K562 (cell line): ENCODE data around the gene OPA1. TPM values are rescaled to one million over a fixed set of nuclear protein-coding genes. Genes with fewer than 3 reads are reported as not detected.

Experiments
- ASH1L ChIP-seq: fragments of 450-650 bp; IDR thresholded peaks from 2 replicates; pipeline ENCODE4 v1.6.1; 2018; ENCODE audit warnings: borderline replicate concordance, mild to moderate bottlenecking, low read depth; ENCODE audit not compliant: partially characterized antibody
- BRD9 ChIP-seq: fragments of 450-650 bp; IDR thresholded peaks from 2 replicates; pipeline ENCODE4 v1.6.1; 2018; ENCODE audit warnings: low read depth; ENCODE audit not compliant: partially characterized antibody
- CREB1 ChIP-seq, 2 experiments: sonication (generic) in 1 of 2; formaldehyde crosslinking in 1 of 2; IDR thresholded peaks; 2 replicates each; pipeline versions ENCODE4 v1.6.1 to v1.8.0; 2012 to 2022; ENCODE audit warnings: inconsistent platforms in 1 of 2, mild to moderate bottlenecking in 1 of 2, missing genetic modification reagents in 1 of 2, moderate library complexity in 1 of 2
- CXXC5 ChIP-seq: fragments of 250-450 bp; sonication (Bioruptor Pico); IDR thresholded peaks from 2 replicates; pipeline ENCODE4 v1.8.0; 2022; ENCODE audit warnings: inconsistent platforms, mild to moderate bottlenecking, moderate library complexity
- FOXJ2 ChIP-seq: fragments of 200-800 bp; sonication (Bioruptor generic); IDR thresholded peaks from 2 replicates; pipeline ENCODE4 v1.6.1; 2016; ENCODE audit warnings: missing genetic modification characterization, missing compliant biosample characterization
- GATAD2A ChIP-seq: fragments of 450-650 bp; IDR thresholded peaks from 2 replicates; pipeline ENCODE4 v1.6.1; 2017
- GTF2A2 ChIP-seq: IDR thresholded peaks from 2 replicates; pipeline ENCODE4 v1.6.1; 2016; ENCODE audit warnings: mild to moderate bottlenecking, missing genetic modification characterization, missing compliant biosample characterization
- IFI16 ChIP-seq: fragments of 250-450 bp; sonication (Bioruptor Pico); IDR thresholded peaks from 2 replicates; pipeline ENCODE4 v2.1.2; 2022; ENCODE audit warnings: mild to moderate bottlenecking, inconsistent platforms
- ILF3 ChIP-seq: fragments of 450-650 bp; IDR thresholded peaks from 2 replicates; pipeline ENCODE4 v1.6.1; 2018; ENCODE audit warnings: antibody characterized with exemption, mild to moderate bottlenecking, moderate library complexity, borderline replicate concordance
- KLF16 ChIP-seq: IDR thresholded peaks from 2 replicates; pipeline ENCODE4 v1.6.1; 2016; ENCODE audit warnings: antibody characterized with exemption
- LEF1 ChIP-seq: fragments of 450-650 bp; IDR thresholded peaks from 2 replicates; pipeline ENCODE4 v1.6.1; 2016; ENCODE audit warnings: mild to moderate bottlenecking
- MTF1 ChIP-seq: fragments of 250-450 bp; sonication (Bioruptor Pico); IDR thresholded peaks from 2 replicates; pipeline ENCODE4 v1.9.0; 2021; ENCODE audit warnings: moderate library complexity, mild to moderate bottlenecking, inconsistent platforms, borderline replicate concordance
- NCOA1 ChIP-seq: fragments of 450-650 bp; IDR thresholded peaks from 2 replicates; pipeline ENCODE4 v1.6.1; 2016; ENCODE audit warnings: low read depth
- PHF20 ChIP-seq: fragments of 450-650 bp; IDR thresholded peaks from 2 replicates; pipeline ENCODE4 v1.6.1; 2018; ENCODE audit not compliant: partially characterized antibody
- POLR3G ChIP-seq: IDR thresholded peaks from 2 replicates; pipeline ENCODE4 v1.6.1; 2011; ENCODE audit not compliant: insufficient read length, insufficient replicate concordance; ENCODE audit errors: extremely low read depth
- RCOR1 ChIP-seq, 2 experiments: IDR thresholded peaks; 2 replicates each; pipeline ENCODE4 v1.6.1; 2012; ENCODE audit warnings: low read depth in 2 of 2, low read length in 2 of 2, borderline replicate concordance in 1 of 2, improper control_type of control experiment in 1 of 2
- RFX7 ChIP-seq: fragments of 250-450 bp; sonication (Bioruptor Pico); IDR thresholded peaks from 2 replicates; pipeline ENCODE4 v1.5.1; 2021; ENCODE audit warnings: mild to moderate bottlenecking
- SPI1 ChIP-seq: IDR thresholded peaks from 2 replicates; pipeline ENCODE4 v1.6.1; 2011; ENCODE audit warnings: low read depth, low read length, control low read depth, borderline replicate concordance
- SREBF2 ChIP-seq: sonication (generic); formaldehyde crosslinking; IDR thresholded peaks from 2 replicates; pipeline ENCODE4 v1.4.0; 2020; ENCODE audit warnings: mild to moderate bottlenecking, missing genetic modification reagents
- TBP ChIP-seq: optimal IDR thresholded peaks from 2 replicates; pipeline ENCODE3; 2011; ENCODE audit warnings: low read depth, low read length, improper control_type of control experiment
- TFAM ChIP-seq: fragments of 250-450 bp; sonication (Bioruptor Pico); conservative IDR thresholded peaks from 2 replicates; pipeline ENCODE4 v1.5.0; 2021; ENCODE audit warnings: mild to moderate bottlenecking, moderate library complexity
- YY1 ChIP-seq, 3 experiments: IDR thresholded peaks; 2 replicates each; pipeline ENCODE4 v1.6.1; 2011; ENCODE audit warnings: low read length in 2 of 3, mild to moderate bottlenecking in 2 of 3, moderate library complexity in 2 of 3, borderline replicate concordance in 1 of 3, control low read depth in 1 of 3, low read depth in 1 of 3; ENCODE audit not compliant: insufficient read depth in 3 of 3, insufficient replicate concordance in 2 of 3, control insufficient read depth in 1 of 3, insufficient read length in 1 of 3; ENCODE audit errors: extremely low read depth in 1 of 3
- ZBTB2 ChIP-seq: fragments of 450-650 bp; IDR thresholded peaks from 2 replicates; pipeline ENCODE4 v1.6.1; 2016; ENCODE audit warnings: antibody characterized with exemption
- ZNF507 ChIP-seq: conservative IDR thresholded peaks from 2 replicates; pipeline ENCODE4 v1.6.1; 2017; ENCODE audit warnings: missing genetic modification characterization, missing compliant biosample characterization
- polyA plus RNA-seq, 8 experiments: library from polyadenylated mRNA; depleted of rRNA in 4 of 8; stranded (reverse) in 5 of 8; unstranded in 3 of 8; fragments of >200 nt; fragmentation: Nextera tagmentation in 2 of 8; fragmentation: Illumina TruSeq in 1 of 8; extraction: Ambion mirVana in 2 of 8; extraction: Trizol in 1 of 8; gene quantifications; 2 replicates each; pipeline versions ENCODE4 v1.2.1 to v1.2.3, GENCODE V29; 2011 to 2014; ENCODE audit warnings: inconsistent platforms in 1 of 8, missing spikeins in 1 of 8
- total RNA-seq, 7 experiments: library from RNA; depleted of rRNA in 6 of 7; stranded (reverse); fragments of >200 nt in 6 of 7; fragmentation: Illumina TruSeq in 2 of 7; extraction: Trizol in 2 of 7; gene quantifications; 2 replicates each; pipeline versions ENCODE4 v1.2.1 to v1.2.3, GENCODE V29; 2011 to 2021; ENCODE audit warnings: low replicate concordance in 1 of 7
- TF ChIP-seq, protein P1 (sequence below): fragments of 250-450 bp; sonication (Bioruptor Pico); IDR thresholded peaks from 2 replicates; pipeline ENCODE4 v1.5.0; 2021

OPA1 gene
- total and polyA plus RNA-seq, 9 of the 15 experiments (the other 6 are each of a cell fraction or from before 2014, with no cell fraction given) = 19.7 to 127 (median 94.7) TPM

DNA sequence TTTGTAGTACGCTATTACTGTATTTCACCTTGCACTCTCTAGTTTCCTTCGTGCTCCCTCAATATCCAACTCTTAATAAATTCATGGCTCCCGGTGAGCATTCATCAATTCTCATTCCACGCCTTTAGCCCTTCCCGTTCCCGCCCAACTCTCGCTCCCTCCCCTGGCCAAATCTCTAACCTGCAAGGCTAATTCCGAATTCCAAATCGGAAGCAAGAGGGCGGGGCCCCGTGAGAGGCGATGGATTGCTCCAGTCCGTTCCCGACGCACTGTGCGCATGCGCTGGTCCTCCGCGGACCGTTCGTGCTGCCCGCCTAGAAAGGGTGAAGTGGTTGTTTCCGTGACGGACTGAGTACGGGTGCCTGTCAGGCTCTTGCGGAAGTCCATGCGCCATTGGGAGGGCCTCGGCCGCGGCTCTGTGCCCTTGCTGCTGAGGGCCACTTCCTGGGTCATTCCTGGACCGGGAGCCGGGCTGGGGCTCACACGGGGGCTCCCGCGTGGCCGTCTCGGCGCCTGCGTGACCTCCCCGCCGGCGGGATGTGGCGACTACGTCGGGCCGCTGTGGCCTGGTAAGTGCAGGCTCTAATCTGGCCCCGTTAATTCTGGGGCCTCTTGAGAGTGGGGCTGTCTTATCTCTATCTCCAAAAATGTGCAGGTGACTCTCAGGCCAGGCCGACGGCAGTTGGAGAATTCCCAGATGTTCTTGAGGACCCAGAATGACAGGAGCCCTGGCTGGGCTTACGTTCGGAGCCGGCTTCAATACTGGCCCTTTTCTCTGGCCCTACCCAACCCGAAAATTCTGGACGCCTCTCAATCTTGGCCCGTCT lies at the start of gene OPA1 (continued):
- peak; percentile 55 for TF ChIP-seq SPI1
- peak; percentile 93 for TF ChIP-seq FOXJ2 (tag)
- peak; percentile 98 for TF ChIP-seq ZBTB2
- no peak for TF ChIP-seq RFX7 (CRISPR knock-in tag)
- TF ChIP-seq POLR3G = no peak
- peak; percentile 75 for TF ChIP-seq TBP
- TF ChIP-seq LEF1 = 0 out of 2 replicates have a peak, but pooled peaks have one; percentile 28
- TF ChIP-seq GATAD2A = 0 out of 2 replicates have a peak, but pooled peaks have one; percentile 13
- no peak for TF ChIP-seq SREBF2
- peak in 2 of 3 experiments; percentile 89 to 92 for TF ChIP-seq YY1 (IDR thresholded peaks at IDR 0.05; ENCODE audit: borderline replicate concordance in 1 of 3, control insufficient read depth in 1 of 3, extremely low read depth in 1 of 3, insufficient read depth in 3 of 3, insufficient read length in 1 of 3, insufficient replicate concordance in 2 of 3, low read depth in 1 of 3, low read length in 2 of 3)
- no peak for TF ChIP-seq ILF3
- no peak for TF ChIP-seq BRD9
- no peak for TF ChIP-seq GTF2A2 (tag)
- TF ChIP-seq CXXC5 (CRISPR knock-in tag) = peak; percentile 91
- no peak for TF ChIP-seq TFAM (CRISPR knock-in tag)
- no peak for TF ChIP-seq ASH1L
- TF ChIP-seq, protein P1, sequence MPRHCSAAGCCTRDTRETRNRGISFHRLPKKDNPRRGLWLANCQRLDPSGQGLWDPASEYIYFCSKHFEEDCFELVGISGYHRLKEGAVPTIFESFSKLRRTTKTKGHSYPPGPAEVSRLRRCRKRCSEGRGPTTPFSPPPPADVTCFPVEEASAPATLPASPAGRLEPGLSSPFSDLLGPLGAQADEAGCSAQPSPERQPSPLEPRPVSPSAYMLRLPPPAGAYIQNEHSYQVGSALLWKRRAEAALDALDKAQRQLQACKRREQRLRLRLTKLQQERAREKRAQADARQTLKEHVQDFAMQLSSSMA (CRISPR knock-in tag) = peak; percentile 94
- peak; percentile 97 for TF ChIP-seq NCOA1
- TF ChIP-seq IFI16 (CRISPR knock-in tag) = no peak
- peak; percentile 86 for TF ChIP-seq KLF16
- TF ChIP-seq ZNF507 = no peak
- TF ChIP-seq PHF20 = peak; percentile 97
- TF ChIP-seq RCOR1 (IDR thresholded peaks at IDR 0.05; ENCODE audit: borderline replicate concordance in 1 of 2, low read depth in 2 of 2, low read length in 2 of 2) = peak in 1 of 2 experiments; percentile 68; a peak in 2 of 4 replicates
- TF ChIP-seq MTF1 (CRISPR knock-in tag) = no peak
- TF ChIP-seq CREB1 (IDR thresholded peaks at IDR 0.05) = peak; percentile 39
- peak; percentile 81 for TF ChIP-seq CREB1 (CRISPR knock-in tag; IDR thresholded peaks at IDR 0.05)
